PC-3 (cell line): ENCODE data around the gene BLM. TPM values are rescaled to one million over a fixed set of nuclear protein-coding genes. Genes with fewer than 3 reads are reported as not detected.

Experiments
- ATAC-seq: fragments of 200-7000 bp; cut with Tn5 transposase; 2 replicates; pipeline ENCODE4 v1.9.1; 2020; ENCODE audit warnings: mild to moderate bottlenecking, moderate library complexity
- BruUV-seq: library from RNA; stranded (reverse); fragments of 400-500 nt; replicated peaks from 2 replicates; lab custom pipeline; 2021; lab: Mats Ljungman, UMichigan
- CTCF ChIA-PET: fragments of 300-600 bp; sonication (Branson Sonifier 250); formaldehyde crosslinking; loops from one replicate; lab custom pipeline; 2022; ENCODE audit warnings: antibody characterized with exemption; lab: Charles Lee
- POLR2A ChIA-PET: fragments of 300-600 bp; sonication (Branson Sonifier 250); formaldehyde crosslinking; loops from one replicate; lab custom pipeline; 2022; ENCODE audit warnings: antibody characterized with exemption; ENCODE audit not compliant: unreplicated experiment; lab: Charles Lee
- DNase-seq: peaks from one replicate; pipeline ENCODE4 v3.0.0-alpha.2; 2015
- H2AFZ ChIP-seq: fragments of 300-600 bp; sonication (generic); 2 replicates; pipeline ENCODE4 v1.6.0; 2016; ENCODE audit warnings: antibody characterized with exemption, low read length
- H3F3A ChIP-seq: fragments of 300-600 bp; sonication (generic); one replicate; pipeline ENCODE4 v1.6.0; 2017; ENCODE audit warnings: antibody characterized with exemption, low read length, control low read depth, mild to moderate bottlenecking; ENCODE audit not compliant: unreplicated experiment
- H3K27ac ChIP-seq: fragments of 300-600 bp; sonication (generic); 2 replicates; pipeline ENCODE4 v1.5.1; 2016; ENCODE audit warnings: mild to moderate bottlenecking, low read length
- H3K27me3 ChIP-seq: fragments of 300-600 bp; sonication (generic); 2 replicates; pipeline ENCODE4 v1.6.1; 2016; ENCODE audit warnings: low read length, mixed read lengths
- H3K36me3 ChIP-seq: fragments of 300-600 bp; sonication (generic); 2 replicates; pipeline ENCODE4 v1.6.1; 2016; ENCODE audit warnings: low read depth, mixed run types, low read length, mixed read lengths
- H3K4me1 ChIP-seq: fragments of 300-600 bp; sonication (generic); 2 replicates; pipeline ENCODE4 v1.5.1; 2016; ENCODE audit warnings: low read length; ENCODE audit not compliant: insufficient read depth
- H3K4me2 ChIP-seq: fragments of 300-600 bp; sonication (generic); 2 replicates; pipeline ENCODE4 v1.6.0; 2016; ENCODE audit warnings: low read length
- H3K4me3 ChIP-seq: fragments of 300-600 bp; sonication (generic); 2 replicates; pipeline ENCODE4 v1.5.1; 2016; ENCODE audit warnings: mild to moderate bottlenecking, low read length, mixed read lengths
- H3K79me2 ChIP-seq: fragments of 300-600 bp; sonication (generic); 2 replicates; pipeline ENCODE4 v1.6.1; 2017; ENCODE audit warnings: low read length, mixed read lengths
- H3K9ac ChIP-seq: fragments of 300-600 bp; sonication (generic); 2 replicates; pipeline ENCODE4 v1.6.0; 2016; ENCODE audit warnings: mild to moderate bottlenecking, low read length
- H3K9me2 ChIP-seq: fragments of 300-600 bp; sonication (generic); replicated peaks from 2 replicates; pipeline ENCODE4 v1.6.1; 2016; ENCODE audit warnings: mixed run types, low read length, mixed read lengths
- H3K9me3 ChIP-seq: fragments of 300-600 bp; sonication (generic); 2 replicates; pipeline ENCODE4 v1.6.1; 2016; ENCODE audit warnings: low read length, mixed read lengths
- H4K20me1 ChIP-seq: fragments of 300-600 bp; sonication (generic); 2 replicates; pipeline ENCODE4 v1.6.1; 2016; ENCODE audit warnings: low read length, mixed read lengths
- CTCF ChIP-seq: fragments of 300-600 bp; sonication (generic); conservative IDR thresholded peaks from 2 replicates; pipeline ENCODE4 v1.5.1; 2017; ENCODE audit warnings: antibody characterized with exemption, low read depth, mild to moderate bottlenecking, low read length
- EZH2 ChIP-seq: fragments of 300-600 bp; sonication (generic); IDR thresholded peaks from one replicate; pipeline ENCODE4 v1.6.1; 2017; ENCODE audit warnings: antibody characterized with exemption, mild to moderate bottlenecking, low read length; ENCODE audit not compliant: unreplicated experiment
- EZH2phosphoT487 ChIP-seq: fragments of 300-600 bp; sonication (generic); IDR thresholded peaks from 2 replicates; pipeline ENCODE4 v1.6.1; 2018; ENCODE audit warnings: mild to moderate bottlenecking, antibody characterized with exemption, low read length, borderline replicate concordance
- intact Hi-C: fragments of 100-400 bp; cut with micrococcal nuclease; formaldehyde crosslinking; loops from 2 replicates; pipeline ENCODE4 v1.9.0; 2023
- total RNA-seq: library from RNA; depleted of rRNA; stranded (reverse); fragments of >200 nt; gene quantifications from 2 replicates; pipeline ENCODE4 v1.2.3, GENCODE V29; 2014

Gene BLM
- total RNA-seq, 1 experiment from 2014 or later, result 18.7 TPM

DNA sequence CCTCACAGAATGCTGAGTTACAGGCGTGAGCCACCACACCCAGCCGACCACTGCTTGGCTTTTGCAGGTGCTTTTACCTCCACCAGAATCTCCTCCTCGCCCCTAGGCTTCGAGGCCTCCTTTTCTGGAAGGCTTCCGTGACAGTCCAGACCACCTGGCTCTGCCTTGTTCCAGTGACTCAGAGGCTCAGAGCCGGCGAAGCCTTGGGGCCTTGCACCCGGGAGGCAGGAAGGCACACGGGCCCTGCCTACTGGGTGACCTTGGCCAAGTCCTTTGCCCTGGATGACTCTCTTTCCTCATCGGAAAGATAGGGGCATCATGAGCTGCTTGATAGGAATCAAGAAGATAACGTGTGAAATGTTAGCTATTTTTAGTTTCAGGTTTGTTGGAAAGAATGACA is 119.9 kb downstream of the BLM start:
- no peaks in the 10 kb centered on the region for H3K27me3 ChIP-seq
- no TSS peak for BruUV-seq
- no peak overlapping the region for H3K4me2 ChIP-seq
- ChIA-PET CTCF (no interaction called here), POLR2A (no interaction called here)
- DNase-seq (no peak), ATAC-seq (no peak)
- no peaks in the 10 kb centered on the region for H3K4me1 ChIP-seq
- no peaks in the 10 kb centered on the region for H4K20me1 ChIP-seq
- H3K4me3 ChIP-seq, result no peak overlapping the region
- TF ChIP-seq CTCF (no peak), EZH2 (no peak), EZH2phosphoT487 (no peak)
- no peaks in the 10 kb centered on the region for H3F3A ChIP-seq
- no peak overlapping the region for H2AFZ ChIP-seq
- H3K9me3 ChIP-seq, result no peaks in the 10 kb centered on the region
- no peaks in the 10 kb centered on the region for H3K9me2 ChIP-seq
- H3K27ac ChIP-seq, result no peak overlapping the region
- H3K36me3 ChIP-seq, result no peaks in the 10 kb centered on the region
- H3K79me2 ChIP-seq, result no peaks in the 10 kb centered on the region
- no peak overlapping the region for H3K9ac ChIP-seq
- intact Hi-C loops, result no loop called here

DNA sequence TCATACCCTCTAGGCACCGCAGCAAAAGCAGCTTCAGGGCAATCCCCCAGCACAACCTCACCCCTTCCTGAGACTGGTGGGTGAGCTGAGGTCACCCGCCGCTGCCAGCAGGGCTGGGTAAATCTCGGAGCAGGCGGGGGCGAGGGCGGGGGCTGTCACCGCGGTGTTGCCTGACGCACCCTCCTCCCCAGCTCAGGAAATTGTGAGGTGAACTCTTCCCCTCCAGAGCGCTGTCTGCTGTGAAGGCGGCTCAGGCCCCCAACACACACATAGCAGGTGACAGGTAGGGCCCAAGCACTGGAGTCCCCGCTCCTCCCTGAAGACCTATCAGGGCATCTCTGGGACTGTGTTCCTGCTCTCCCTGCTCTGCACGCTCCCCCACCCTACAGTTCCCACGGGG is 121.0 kb downstream of the BLM start:
- ATAC-seq (no peak), DNase-seq (no peak)
- no peaks in the 10 kb centered on the region for H4K20me1 ChIP-seq
- ChIA-PET POLR2A (no interaction called here), CTCF (no interaction called here)
- no TSS peak for BruUV-seq
- TF ChIP-seq EZH2phosphoT487 (no peak), EZH2 (no peak), CTCF (no peak)
- no peak overlapping the region for H2AFZ ChIP-seq
- no peak overlapping the region for H3K27ac ChIP-seq
- H3K79me2 ChIP-seq, result no peaks in the 10 kb centered on the region
- no peaks in the 10 kb centered on the region for H3K9me3 ChIP-seq
- no peak overlapping the region for H3K4me2 ChIP-seq
- no peaks in the 10 kb centered on the region for H3K9me2 ChIP-seq
- no peaks in the 10 kb centered on the region for H3K4me1 ChIP-seq
- no peaks in the 10 kb centered on the region for H3K36me3 ChIP-seq
- intact Hi-C loops, result no loop called here
- H3F3A ChIP-seq, result no peaks in the 10 kb centered on the region
- no peak overlapping the region for H3K9ac ChIP-seq
- no peak overlapping the region for H3K4me3 ChIP-seq
- no peaks in the 10 kb centered on the region for H3K27me3 ChIP-seq

DNA sequence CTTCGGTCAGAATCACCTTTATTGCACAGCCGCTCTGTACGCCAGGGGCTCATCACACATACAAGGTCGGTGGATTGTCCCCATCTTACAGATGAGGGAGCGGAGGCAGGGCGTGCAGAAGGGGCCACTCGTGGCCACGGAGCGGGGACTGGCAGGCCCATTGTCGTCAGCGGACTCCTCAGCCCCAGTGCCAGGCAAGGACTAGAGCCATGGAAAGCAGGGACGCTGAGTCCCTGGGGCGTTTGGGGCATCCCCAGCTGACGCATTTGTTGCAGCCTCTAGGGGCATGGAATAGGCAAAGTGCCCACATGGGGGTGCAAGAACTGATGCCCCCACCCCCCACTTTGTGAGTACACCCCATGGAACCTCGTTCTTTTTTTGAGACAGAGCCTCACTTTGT is 121.4 kb downstream of the BLM start:
- BruUV-seq, result no TSS peak
- Histone ChIP-seq H4K20me1 (no peaks in the 10 kb centered on the region), H3K79me2 (no peaks in the 10 kb centered on the region), H3K9me3 (no peaks in the 10 kb centered on the region), H3K4me2 (no peak overlapping the region), H3F3A (no peaks in the 10 kb centered on the region), H3K27me3 (no peaks in the 10 kb centered on the region), H3K4me1 (no peaks in the 10 kb centered on the region), H2AFZ (no peak overlapping the region), H3K4me3 (no peak overlapping the region), H3K9me2 (no peaks in the 10 kb centered on the region), H3K9ac (no peak overlapping the region), H3K36me3 (no peaks in the 10 kb centered on the region), H3K27ac (no peak overlapping the region)
- ChIA-PET CTCF (no interaction called here), POLR2A (no interaction called here)
- ATAC-seq (no peak), DNase-seq (no peak)
- no peak for TF ChIP-seq CTCF
- TF ChIP-seq EZH2phosphoT487, result no peak
- no peak for TF ChIP-seq EZH2
- intact Hi-C loops, result no loop called here
